Panc1 (cell line): ENCODE results near the gene SUMF1. TPM values are rescaled to one million over a fixed set of nuclear protein-coding genes. Genes with fewer than 3 reads are reported as not detected.

ENCODE experiments used
- ATAC-seq: fragments of 200-7000 bp; cut with Tn5 transposase; 2 replicates; pipeline ENCODE4 v1.9.1; 2020; ENCODE audit warnings: mild to moderate bottlenecking, moderate library complexity
- BruUV-seq: library from RNA; stranded (reverse); fragments of 400-500 nt; replicated peaks from 2 replicates; lab custom pipeline; 2021; lab: Mats Ljungman, UMichigan
- CTCF ChIA-PET: fragments of 300-600 bp; sonication (Branson Sonifier 250); formaldehyde crosslinking; loops from one replicate; lab custom pipeline; 2022; ENCODE audit warnings: antibody characterized with exemption; lab: Charles Lee
- POLR2A ChIA-PET: fragments of 300-600 bp; sonication (Branson Sonifier 250); formaldehyde crosslinking; loops from one replicate; lab custom pipeline; 2022; ENCODE audit warnings: antibody characterized with exemption; lab: Charles Lee
- DNase-seq: peaks from one replicate; pipeline ENCODE4 v3.0.0-alpha.2; 2010; ENCODE audit warnings: low read depth, low spot score
- H3K27ac ChIP-seq: 2 replicates; pipeline ENCODE4 v1.5.1; 2011; ENCODE audit warnings: mild to moderate bottlenecking, low read length, inconsistent platforms
- H3K27me3 ChIP-seq: fragments of 200-500 bp; sonication (Bioruptor generic); 2 replicates; pipeline ENCODE4 v1.6.0; 2014; ENCODE audit warnings: low read length, inconsistent platforms; ENCODE audit not compliant: control insufficient read depth, insufficient read depth
- H3K36me3 ChIP-seq: fragments of 200-500 bp; sonication (Bioruptor generic); 2 replicates; pipeline ENCODE4 v1.5.1; 2014; ENCODE audit warnings: inconsistent platforms, mild to moderate bottlenecking, low read length, moderate library complexity; ENCODE audit not compliant: control insufficient read depth, insufficient read depth
- H3K4me1 ChIP-seq: 2 replicates; pipeline ENCODE4 v1.5.1; 2011; ENCODE audit warnings: inconsistent platforms, mild to moderate bottlenecking, low read length, moderate library complexity; ENCODE audit not compliant: control insufficient read depth, insufficient read depth
- H3K4me3 ChIP-seq, 2 experiments: 2 replicates each; pipeline ENCODE4 v1.5.1; 2011 to 2012; ENCODE audit warnings: low read depth in 2 of 2, low read length in 2 of 2, mild to moderate bottlenecking in 2 of 2, inconsistent platforms in 1 of 2, moderate library complexity in 1 of 2
- H3K9me3 ChIP-seq: fragments of 200-500 bp; sonication (Bioruptor generic); 2 replicates; pipeline ENCODE4 v1.5.1; 2014; ENCODE audit warnings: low read depth, mild to moderate bottlenecking, inconsistent platforms, low read length, moderate library complexity; ENCODE audit not compliant: control insufficient read depth, insufficient read depth
- CTCF ChIP-seq: fragments of 450-650 bp; IDR thresholded peaks from 2 replicates; pipeline ENCODE4 v1.5.1; 2017; ENCODE audit warnings: mild to moderate bottlenecking
- POLR2AphosphoS5 ChIP-seq: IDR thresholded peaks from 2 replicates; pipeline ENCODE4 v1.6.1; 2012; ENCODE audit warnings: mild to moderate bottlenecking, low read depth, low read length, moderate library complexity
- REST ChIP-seq, 2 experiments: IDR thresholded peaks; 2 replicates each; pipeline ENCODE4 v1.6.1; 2011 to 2012; ENCODE audit warnings: low read depth in 2 of 2, control low read depth in 1 of 2, low read length in 1 of 2, mild to moderate bottlenecking in 1 of 2, moderate library complexity in 1 of 2; ENCODE audit not compliant: insufficient read depth in 1 of 2
- SIN3A ChIP-seq: IDR thresholded peaks from 2 replicates; pipeline ENCODE4 v1.6.1; 2012; ENCODE audit warnings: low read depth, mild to moderate bottlenecking, low read length, moderate library complexity, borderline replicate concordance; ENCODE audit not compliant: insufficient read depth
- TCF7L2 ChIP-seq: IDR thresholded peaks from 2 replicates; pipeline ENCODE4 v1.6.1; 2011; ENCODE audit warnings: mild to moderate bottlenecking, low read depth, low read length, inconsistent platforms
- in situ Hi-C: cut with HindIII; loops from 2 replicates; pipeline ENCODE4 v1.10.0; 2016; ENCODE audit warnings: low sequenced_read_pairs, low pct_unique_long_range_greater_than_20kb
- intact Hi-C: fragments of 100-400 bp; cut with micrococcal nuclease; formaldehyde crosslinking; loops from one replicate; pipeline ENCODE4 v1.10.0; 2022; ENCODE audit not compliant: unreplicated experiment
- total RNA-seq: library from RNA; stranded (reverse); gene quantifications from one replicate; pipeline ENCODE4 v1.2.1, GENCODE V29; 2021; ENCODE audit not compliant: unreplicated experiment

The SUMF1 gene
- total RNA-seq, 1 experiment from 2014 or later, result 15.5 TPM

- ATAC-seq, result no peak
- in situ Hi-C loops, result no loop called here
- ChIA-PET POLR2A (no interaction called here), CTCF (no interaction called here)
- Histone ChIP-seq H3K27ac (no peak overlapping the region), H3K36me3 (no peaks in the 10 kb centered on the region), H3K9me3 (no peaks in the 10 kb centered on the region), H3K4me1 (no peaks in the 10 kb centered on the region), H3K27me3 (no peaks in the 10 kb centered on the region), H3K4me3 (no peak overlapping the region)
- DNase-seq, result no peak
- no TSS peak for BruUV-seq
- intact Hi-C loops, result no loop called here
- no peak for TF ChIP-seq REST (IDR thresholded peaks at IDR 0.05; ENCODE audit: insufficient read depth in 1 of 2, low read depth in 2 of 2, low read length in 1 of 2)
- no peak for TF ChIP-seq POLR2AphosphoS5
- TF ChIP-seq CTCF, result no peak
- no peak for TF ChIP-seq SIN3A
- no peak for TF ChIP-seq TCF7L2
Observed at GRCh38 chr3:4373669-4374068, 93.4 kb downstream of the SUMF1 start.

GRCh38 chr3:4362523-4362922, 104.5 kb downstream of the SUMF1 start:
- Histone ChIP-seq H3K27ac (no peak overlapping the region), H3K4me1 (no peaks in the 10 kb centered on the region), H3K36me3 (no peaks in the 10 kb centered on the region), H3K4me3 (no peak overlapping the region), H3K9me3 (no peaks in the 10 kb centered on the region), H3K27me3 (no peaks in the 10 kb centered on the region)
- POLR2A ChIA-PET, result no interaction called here
- CTCF ChIA-PET, result no interaction called here
- no peak for DNase-seq
- in situ Hi-C loops, result no loop called here
- ATAC-seq, result no peak
- intact Hi-C loops, result no loop called here
- TF ChIP-seq POLR2AphosphoS5 (no peak), CTCF (no peak)
- no TSS peak for BruUV-seq

- ATAC-seq (no peak), DNase-seq (no peak)
- H3K36me3 ChIP-seq, result no peaks in the 10 kb centered on the region
- no peak overlapping the region for H3K27ac ChIP-seq
- no peak for TF ChIP-seq CTCF
- no peak for TF ChIP-seq REST (IDR thresholded peaks at IDR 0.05; ENCODE audit: insufficient read depth in 1 of 2, low read depth in 2 of 2, low read length in 1 of 2)
- no peak for TF ChIP-seq TCF7L2
- TF ChIP-seq POLR2AphosphoS5, result no peak
- no peak for TF ChIP-seq SIN3A
- intact Hi-C loops (no loop called here), in situ Hi-C loops (no loop called here)
- ChIA-PET CTCF (no interaction called here), POLR2A (no interaction called here)
- no peaks in the 10 kb centered on the region for H3K9me3 ChIP-seq
- BruUV-seq, result no TSS peak
- H3K4me3 ChIP-seq, result no peak overlapping the region
- H3K4me1 ChIP-seq, result no peaks in the 10 kb centered on the region
- H3K27me3 ChIP-seq, result no peaks in the 10 kb centered on the region
Observed at GRCh38 chr3:4360817-4361216, 106.3 kb downstream of the SUMF1 start.
